ENCODE data around the gene SNAI3.

GRCh38 chr16:88695218-88695617 lies 8.9 kb upstream of the SNAI3 start:
- TF ChIP-seq CTCF (IDR thresholded peaks at IDR 0.05) (no peak), POLR2A (IDR thresholded peaks at IDR 0.05) (no peak)

Data from heart left ventricle (tissue), 13 donors.